GM11168 (cell line): Measurements from ENCODE around the gene FUZ.

Source experiments
- in situ Hi-C: fragments of 300-500 bp; cut with MboI; formaldehyde crosslinking; loops from one replicate; pipeline ENCODE4 v1.12.0; 2022; ENCODE audit warnings: low sequenced_read_pairs; ENCODE audit not compliant: unreplicated experiment

Gene FUZ

GRCh38 chr19:49808711-49809159 is 4.4 kb downstream of the FUZ start:
- in situ Hi-C loops: no loop called here

GRCh38 chr19:49807904-49808675 is 5.0 kb downstream of the FUZ start:
- in situ Hi-C loops: no loop called here

- in situ Hi-C loops: no loop called here
Measured at GRCh38 chr19:49807058-49807903, 5.8 kb downstream of the FUZ start.

- in situ Hi-C loops: no loop called here
Measured at GRCh38 chr19:49806620-49806959, 6.5 kb downstream of the FUZ start.

- in situ Hi-C loops: no loop called here
Measured at GRCh38 chr19:49805822-49806619, 7.1 kb downstream of the FUZ start.

- in situ Hi-C loops: no loop called here
Measured at GRCh38 chr19:49803529-49803856, 9.6 kb downstream of the FUZ start.

- in situ Hi-C loops: no loop called here
Measured at GRCh38 chr19:49802836-49803528, 10.1 kb downstream of the FUZ start.

- in situ Hi-C loops: no loop called here
Measured at GRCh38 chr19:49801966-49802661, 11.0 kb downstream of the FUZ start.

- in situ Hi-C loops: no loop called here
Measured at GRCh38 chr19:49801401-49801888, 11.6 kb downstream of the FUZ start.

GRCh38 chr19:49800771-49801170 is 12.3 kb downstream of the FUZ start:
- in situ Hi-C loops: no loop called here

- in situ Hi-C loops: no loop called here
Measured at GRCh38 chr19:49799798-49800376, 13.2 kb downstream of the FUZ start.

- in situ Hi-C loops: no loop called here
Measured at GRCh38 chr19:49799271-49799797, 13.8 kb downstream of the FUZ start.

GRCh38 chr19:49798574-49798973 is 14.5 kb downstream of the FUZ start:
- in situ Hi-C loops: no loop called here

GRCh38 chr19:49795615-49796014 is 17.5 kb downstream of the FUZ start:
- in situ Hi-C loops: no loop called here

GRCh38 chr19:49793561-49793840 is 19.6 kb downstream of the FUZ start:
- in situ Hi-C loops: no loop called here

- in situ Hi-C loops: no loop called here
Measured at GRCh38 chr19:49792829-49793560, 20.1 kb downstream of the FUZ start.

- in situ Hi-C loops: no loop called here
Measured at GRCh38 chr19:49791776-49792445, 21.2 kb downstream of the FUZ start.

GRCh38 chr19:49790866-49791265 is 22.2 kb downstream of the FUZ start:
- in situ Hi-C loops: no loop called here
